Epithelial cell of proximal tubule (primary cell): ENCODE results near the gene MALRD1. TPM values are rescaled to one million over a fixed set of nuclear protein-coding genes. Genes with fewer than 3 reads are reported as not detected.

Experiments
- DNase-seq: peaks from one replicate; pipeline ENCODE4 v3.0.0-alpha.2; 2011; ENCODE audit warnings: low read depth
- H3K4me3 ChIP-seq: 2 replicates; pipeline ENCODE4 v1.5.1; 2011; ENCODE audit warnings: low read depth, mild to moderate bottlenecking, low read length
- total RNA-seq: library from RNA; depleted of rRNA; stranded (reverse); fragments of >200 nt; gene quantifications from 2 replicates; pipeline ENCODE4 v1.2.3, GENCODE V29; 2015
- TF ChIP-seq, protein P1 (sequence below): conservative IDR thresholded peaks from 2 replicates; pipeline ENCODE4 v1.5.1; 2012; ENCODE audit warnings: low read depth, mild to moderate bottlenecking, low read length

Gene MALRD1
- total RNA-seq, 1 donor from 2014 or later, result 0.06 TPM

DNA sequence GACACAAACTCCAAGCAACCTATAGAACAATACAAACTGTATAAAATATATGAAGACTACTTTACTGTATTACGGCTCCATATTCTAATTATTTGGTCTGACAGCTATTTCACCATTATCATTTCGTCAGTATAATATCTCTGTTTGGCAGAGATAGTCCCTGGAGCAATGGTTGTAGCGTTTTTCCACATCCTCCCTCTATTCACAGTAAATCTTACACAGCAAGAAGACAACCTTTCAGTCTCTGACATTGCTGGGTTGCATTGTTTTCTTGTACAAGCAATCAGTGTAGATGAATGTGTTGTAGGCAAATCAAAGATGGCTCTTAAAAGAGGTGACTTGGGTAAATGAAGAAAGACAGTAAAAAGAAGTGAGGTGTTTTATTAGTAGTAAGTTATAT lies 662.0 kb downstream of the MALRD1 start:
- TF ChIP-seq, protein P1, sequence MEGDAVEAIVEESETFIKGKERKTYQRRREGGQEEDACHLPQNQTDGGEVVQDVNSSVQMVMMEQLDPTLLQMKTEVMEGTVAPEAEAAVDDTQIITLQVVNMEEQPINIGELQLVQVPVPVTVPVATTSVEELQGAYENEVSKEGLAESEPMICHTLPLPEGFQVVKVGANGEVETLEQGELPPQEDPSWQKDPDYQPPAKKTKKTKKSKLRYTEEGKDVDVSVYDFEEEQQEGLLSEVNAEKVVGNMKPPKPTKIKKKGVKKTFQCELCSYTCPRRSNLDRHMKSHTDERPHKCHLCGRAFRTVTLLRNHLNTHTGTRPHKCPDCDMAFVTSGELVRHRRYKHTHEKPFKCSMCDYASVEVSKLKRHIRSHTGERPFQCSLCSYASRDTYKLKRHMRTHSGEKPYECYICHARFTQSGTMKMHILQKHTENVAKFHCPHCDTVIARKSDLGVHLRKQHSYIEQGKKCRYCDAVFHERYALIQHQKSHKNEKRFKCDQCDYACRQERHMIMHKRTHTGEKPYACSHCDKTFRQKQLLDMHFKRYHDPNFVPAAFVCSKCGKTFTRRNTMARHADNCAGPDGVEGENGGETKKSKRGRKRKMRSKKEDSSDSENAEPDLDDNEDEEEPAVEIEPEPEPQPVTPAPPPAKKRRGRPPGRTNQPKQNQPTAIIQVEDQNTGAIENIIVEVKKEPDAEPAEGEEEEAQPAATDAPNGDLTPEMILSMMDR, result no peak
- no peak overlapping the region for H3K4me3 ChIP-seq

GRCh38 chr10:19713159-19713558 lies 664.6 kb downstream of the MALRD1 start:
- TF ChIP-seq, protein P1, result no peak
- no peak for DNase-seq
- no peak overlapping the region for H3K4me3 ChIP-seq

More for the DNA sequence above, 662.0 kb downstream of the MALRD1 start:
- DNase-seq, result no peak

DNA sequence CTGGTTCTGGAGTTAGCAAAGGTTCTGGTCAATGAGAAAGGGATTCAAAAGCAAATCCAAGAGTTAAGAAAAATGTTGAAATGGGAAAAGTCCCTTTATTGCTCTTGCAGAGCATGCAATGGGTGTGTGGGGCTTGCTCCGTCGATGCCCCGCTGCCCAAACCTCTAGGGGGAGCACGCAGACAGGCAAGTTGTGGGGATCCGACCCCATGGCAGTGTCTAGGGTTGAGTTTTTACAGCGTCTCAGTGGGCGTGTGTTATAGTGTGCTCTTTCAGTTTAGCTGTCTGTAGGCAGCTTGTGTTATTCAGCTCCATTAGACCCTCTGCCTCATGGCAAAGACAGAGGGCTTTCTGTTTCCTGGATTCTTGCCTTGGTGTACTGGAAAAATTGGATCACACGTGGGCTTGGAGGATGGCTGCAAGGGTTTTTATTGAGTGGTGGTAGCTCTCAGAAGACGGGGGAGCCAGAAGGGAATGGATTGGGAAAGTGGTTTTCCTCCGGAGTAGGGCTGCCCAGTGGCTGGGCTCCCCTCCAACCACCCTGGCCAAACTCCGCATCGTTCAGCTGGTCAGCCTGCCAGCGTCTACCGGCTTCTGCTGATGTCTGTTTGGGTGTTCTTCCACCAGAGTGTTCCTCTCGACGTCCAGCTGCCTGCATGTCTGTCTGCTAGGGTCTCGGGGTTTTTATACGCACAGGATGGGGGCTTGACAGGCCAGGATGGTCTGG lies 665.4 kb downstream of the MALRD1 start:
- TF ChIP-seq, protein P1, result no peak
- H3K4me3 ChIP-seq, result no peak overlapping the region
- no peak for DNase-seq

GRCh38 chr10:19719284-19719683 lies 670.7 kb downstream of the MALRD1 start:
- H3K4me3 ChIP-seq, result no peak overlapping the region
- DNase-seq, result no peak
- TF ChIP-seq, protein P1, result no peak

DNA sequence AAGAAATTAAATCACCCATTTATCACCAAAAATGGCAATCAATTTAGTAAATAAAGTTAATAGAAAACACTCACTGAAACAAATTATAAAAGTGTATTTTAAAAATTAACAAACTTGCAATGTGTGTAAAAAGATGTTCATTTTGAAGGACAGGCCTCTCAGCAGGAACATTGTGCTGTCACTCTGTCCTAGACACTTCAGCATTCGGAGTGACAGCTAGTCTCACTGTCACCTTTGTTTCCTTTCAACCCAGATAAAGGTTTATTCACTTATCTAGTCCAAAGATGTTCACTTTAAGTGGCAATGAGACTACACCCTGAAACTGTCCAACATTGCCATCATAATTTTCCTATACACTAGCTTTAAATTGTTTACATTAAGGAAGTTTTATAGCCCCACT lies 675.7 kb downstream of the MALRD1 start:
- TF ChIP-seq, protein P1, result no peak
- DNase-seq, result no peak

GRCh38 chr10:19728376-19728775 lies 679.8 kb downstream of the MALRD1 start:
- TF ChIP-seq, protein P1, result no peak
- H3K4me3 ChIP-seq, result no peak overlapping the region
- DNase-seq, result no peak

More for the DNA sequence above, 675.7 kb downstream of the MALRD1 start:
- no peak overlapping the region for H3K4me3 ChIP-seq

GRCh38 chr10:19728964-19729363 lies 680.4 kb downstream of the MALRD1 start:
- TF ChIP-seq, protein P1, result no peak
- DNase-seq, result no peak
- H3K4me3 ChIP-seq, result no peak overlapping the region
